Measurements from ENCODE around the gene CRYBB2.
"Not testable (repeated sequence)": the region's sequence is repeated elsewhere in the genome, so short reads cannot be mapped to it uniquely, and the experiment has no call there.

Gene CRYBB2

GRCh38 chr22:25237503-25237902 is 18.1 kb downstream of the CRYBB2 start:
- no peak for DNase-seq

GRCh38 chr22:25238058-25238457 is 18.6 kb downstream of the CRYBB2 start:
- DNase-seq: not testable (repeated sequence)

GRCh38 chr22:25255169-25255568 is 35.7 kb downstream of the CRYBB2 start:
- not testable (repeated sequence) for DNase-seq

- DNase-seq: not testable (repeated sequence)
Observed at GRCh38 chr22:25267567-25267966, 48.1 kb downstream of the CRYBB2 start.

- DNase-seq: not testable (repeated sequence)
Observed at GRCh38 chr22:25268902-25269301, 49.5 kb downstream of the CRYBB2 start.

GRCh38 chr22:25270061-25270460 is 50.6 kb downstream of the CRYBB2 start:
- DNase-seq: not testable (repeated sequence)

GRCh38 chr22:25273231-25273630 is 53.8 kb downstream of the CRYBB2 start:
- DNase-seq: not testable (repeated sequence)

- DNase-seq: not testable (repeated sequence)
Observed at GRCh38 chr22:25273928-25274327, 54.5 kb downstream of the CRYBB2 start.

- not testable (repeated sequence) for DNase-seq
Observed at GRCh38 chr22:25280118-25280517, 60.7 kb downstream of the CRYBB2 start.
